Testis (tissue), 3 donors: ENCODE data around the gene FEM1A. TPM values are rescaled to one million over a fixed set of nuclear protein-coding genes. Genes with fewer than 3 reads are reported as not detected.
"Not testable (repeated sequence)": the region's sequence is repeated elsewhere in the genome, so short reads cannot be mapped to it uniquely, and the experiment has no call there.

Experiments
- DNase-seq: peaks from one replicate; pipeline ENCODE4 v3.0.0-alpha.2; 2019
- H3K27ac ChIP-seq, 2 donors: fragments of 200-600 bp; sonication (generic); one replicate each; pipeline ENCODE4 v1.5.1; 2019
- H3K27me3 ChIP-seq: fragments of 200-600 bp; sonication (generic); one replicate; pipeline ENCODE4 v1.5.1; 2019
- H3K36me3 ChIP-seq: fragments of 200-600 bp; sonication (generic); one replicate; pipeline ENCODE4 v1.5.1; 2017; ENCODE audit warnings: low read depth; ENCODE audit errors: missing control alignments
- H3K4me1 ChIP-seq: fragments of 200-600 bp; sonication (generic); one replicate; pipeline ENCODE4 v1.5.1; 2019
- H3K4me3 ChIP-seq, 2 donors: fragments of 200-600 bp; sonication (generic); one replicate each; pipeline ENCODE4 v1.5.1; 2017 to 2019
- H3K9me3 ChIP-seq: fragments of 200-600 bp; sonication (generic); one replicate; pipeline ENCODE4 v1.5.1; 2017
- CTCF ChIP-seq, 3 experiments: fragments of 450-650 bp in 2 of 3; fragments of 200-600 bp in 1 of 3; sonication (generic) in 1 of 3; IDR thresholded peaks; one replicate each; pipeline ENCODE4 v1.5.1; 2016 to 2019; ENCODE audit warnings: antibody characterized with exemption in 3 of 3, mild to moderate bottlenecking in 2 of 3, moderate library complexity in 1 of 3
- POLR2A ChIP-seq: fragments of 450-650 bp; IDR thresholded peaks from one replicate; pipeline ENCODE4 v1.6.1; 2017; ENCODE audit warnings: antibody characterized with exemption, mild to moderate bottlenecking, moderate library complexity
- WGBS, 2 donors: methylation state at CpG; one replicate each; pipeline ENCODE4 v1.1.5; 2018; 5-methylcytosine and 5-hydroxymethylcytosine counted together
- intact Hi-C: fragments of 100-400 bp; cut with DNase I; formaldehyde crosslinking; loops from one replicate; pipeline ENCODE4 v1.15.1; 2023; ENCODE audit warnings: low total_unique reads
- polyA plus RNA-seq: library from polyadenylated mRNA; stranded (reverse); fragments of 350-450 nt; fragmentation: Illumina TruSeq; extraction: RNeasy Lipid Tissue Mini Kit (QIAGEN cat#74804); gene quantifications from one replicate; pipeline ENCODE4 v1.2.3, GENCODE V29; 2014; ENCODE audit warnings: low read depth, low replicate concordance; ENCODE audit not compliant: insufficient read depth
- total RNA-seq, 2 donors: library from RNA; depleted of rRNA; stranded (reverse); fragments of >200 nt; gene quantifications; one replicate each; pipeline ENCODE4 v1.2.3, GENCODE V29; 2016

The FEM1A gene
- total and polyA plus RNA-seq, 3 donors from 2014 or later, result 7.5 to 15.8 (median 14.3) TPM

DNA sequence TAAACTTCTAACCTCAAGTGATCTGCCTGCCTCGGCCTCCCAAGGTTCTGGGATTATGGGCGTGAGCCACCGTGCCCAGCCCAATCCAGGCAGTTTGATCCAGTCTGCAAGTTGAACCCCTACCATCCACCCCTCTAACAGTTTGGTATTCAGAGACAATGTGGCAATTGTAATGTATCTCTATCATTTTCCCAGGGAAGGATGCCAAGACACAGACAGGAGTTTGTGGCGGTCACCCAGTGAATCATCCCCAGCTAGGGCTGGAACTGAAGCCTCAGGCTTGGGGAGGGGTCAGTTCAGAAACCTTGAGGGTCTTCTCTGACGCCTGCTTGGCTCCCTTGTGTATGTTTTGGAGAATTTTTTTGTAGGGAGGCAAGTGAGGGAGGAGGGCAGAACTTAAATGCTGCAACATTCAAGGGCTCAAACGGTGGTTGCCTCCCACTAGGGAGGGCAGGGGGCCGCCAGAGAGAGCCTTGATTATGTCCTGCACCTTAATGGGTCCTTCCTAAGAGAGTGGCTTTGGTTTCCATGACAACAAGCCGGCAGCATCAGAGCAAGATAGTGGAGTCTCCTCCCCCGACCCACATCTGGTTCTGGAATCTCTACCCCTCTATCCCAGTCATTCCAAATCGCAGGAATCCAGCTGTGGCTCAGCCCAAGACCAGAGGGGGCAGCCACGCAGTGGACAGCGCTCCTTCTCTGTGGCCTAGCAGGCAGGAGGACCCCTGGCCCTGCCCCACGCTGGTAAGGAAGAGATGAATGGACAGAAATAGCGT, 14.9 kb upstream of the FEM1A start:
- TF ChIP-seq CTCF (IDR thresholded peaks at IDR 0.05), result no peak
- no peak for TF ChIP-seq POLR2A
- no peak overlapping the region for H3K4me3 ChIP-seq
- no peaks in the 10 kb centered on the region for H3K36me3 ChIP-seq
- intact Hi-C loops, result no loop called here
- H3K9me3 ChIP-seq, result no peaks in the 10 kb centered on the region
- no peaks in the 10 kb centered on the region for H3K4me1 ChIP-seq
- no peaks in the 10 kb centered on the region for H3K27me3 ChIP-seq
- DNase-seq, result peak; percentile 52
- H3K27ac ChIP-seq, result no peak overlapping the region
- WGBS, 2 donors, result 36 to 45% methylated on average over 14 of the region's 14 CpGs

GRCh38 chr19:4778124-4778523, 13.4 kb upstream of the FEM1A start:
- not testable (repeated sequence) for DNase-seq, H3K27me3 ChIP-seq
- WGBS, 2 donors, result 88% methylated on average over 5 of the region's 5 CpGs

GRCh38 chr19:4780860-4781259, 10.7 kb upstream of the FEM1A start:
- no peak for TF ChIP-seq POLR2A
- no peak for TF ChIP-seq CTCF (IDR thresholded peaks at IDR 0.05)
- no peak for DNase-seq
- 75 to 88% methylated on average over 5 to 6 of the region's 6 CpGs for WGBS, 2 donors
- H3K27me3 ChIP-seq, result no peaks in the 10 kb centered on the region
- H3K9me3 ChIP-seq, result no peaks in the 10 kb centered on the region
- H3K27ac ChIP-seq, result no peak overlapping the region
- H3K36me3 ChIP-seq, result no peaks in the 10 kb centered on the region
- no peaks in the 10 kb centered on the region for H3K4me1 ChIP-seq
- intact Hi-C loops, result loop anchor here (10.0 kb wide), 1 partner anchor 46 kb away; no protein-coding TSS in a partner anchor
- H3K4me3 ChIP-seq, result no peak overlapping the region

More at GRCh38 chr19:4778124-4778523, 13.4 kb upstream of the FEM1A start:
- H3K27ac ChIP-seq, H3K4me3 ChIP-seq, H3K4me1 ChIP-seq, intact Hi-C loops, H3K9me3 ChIP-seq, H3K36me3 ChIP-seq: not testable (repeated sequence)

DNA sequence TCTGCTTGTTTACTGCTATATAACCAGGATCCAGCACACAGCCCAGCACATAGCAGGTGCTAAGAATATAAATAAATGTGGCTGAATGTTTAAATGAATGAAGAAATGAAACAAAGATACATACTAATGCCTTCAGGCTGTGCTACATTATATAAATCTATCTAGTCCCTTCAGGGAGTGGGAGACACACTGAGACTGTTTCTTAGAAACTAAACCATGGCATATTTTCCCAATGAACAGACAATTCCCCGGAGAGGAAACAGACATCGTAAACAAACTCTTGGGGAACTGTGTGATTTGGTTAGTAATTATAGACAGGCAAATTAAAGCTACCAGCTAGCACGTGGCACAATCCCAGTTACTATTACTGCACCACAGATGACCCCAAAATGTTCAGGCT, 9.7 kb upstream of the FEM1A start:
- intact Hi-C loops, result loop anchor here (10.0 kb wide), 1 partner anchor 47 kb away; no protein-coding TSS in a partner anchor
- DNase-seq, result no peak
- Histone ChIP-seq H3K4me3 (no peak overlapping the region), H3K36me3 (no peaks in the 10 kb centered on the region), H3K27me3 (no peaks in the 10 kb centered on the region), H3K27ac (no peak overlapping the region), H3K9me3 (no peaks in the 10 kb centered on the region), H3K4me1 (no peaks in the 10 kb centered on the region)
- 52 to 60% methylated on average over 3 of the region's 3 CpGs for WGBS, 2 donors
- TF ChIP-seq CTCF (IDR thresholded peaks at IDR 0.05) (no peak), POLR2A (no peak)

DNA sequence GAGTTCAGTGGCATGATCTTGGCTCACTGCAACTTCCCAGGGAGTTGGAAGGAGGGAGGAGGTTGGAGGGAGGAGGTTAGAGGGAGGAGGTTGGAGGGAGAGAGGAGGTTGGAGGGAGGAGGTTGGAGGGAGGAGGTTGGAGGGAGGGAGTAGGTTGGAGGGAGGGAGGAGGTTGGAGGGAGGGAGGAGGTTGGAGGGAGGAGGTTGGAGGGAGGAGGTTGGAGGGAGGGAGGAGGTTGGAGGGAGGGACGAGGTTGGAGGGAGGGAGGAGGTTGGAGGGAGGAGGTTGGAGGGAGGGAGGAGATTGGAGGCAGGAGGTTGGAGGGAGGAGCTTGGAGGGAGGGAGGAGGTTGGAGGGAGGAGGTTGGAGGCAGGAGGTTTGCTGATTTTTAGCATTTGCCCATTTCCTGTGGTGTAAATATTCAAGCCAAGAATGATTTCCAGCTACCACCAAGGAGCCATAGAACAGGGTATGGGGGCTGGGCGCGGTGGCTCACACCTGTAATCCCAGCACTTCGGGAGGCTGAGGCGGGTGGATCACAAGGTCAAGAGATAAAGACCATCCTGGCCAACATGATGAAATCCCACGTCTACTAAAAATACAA, 5.0 kb upstream of the FEM1A start:
- H3K4me3 ChIP-seq, H3K27me3 ChIP-seq, H3K27ac ChIP-seq, H3K36me3 ChIP-seq, H3K9me3 ChIP-seq, H3K4me1 ChIP-seq, DNase-seq: not testable (repeated sequence)
- WGBS, 2 donors, result 73% methylated on average over 5 to 6 of the region's 6 CpGs
- intact Hi-C loops, result loop anchor here (10.0 kb wide), 1 partner anchor 52 kb away; no protein-coding TSS in a partner anchor

DNA sequence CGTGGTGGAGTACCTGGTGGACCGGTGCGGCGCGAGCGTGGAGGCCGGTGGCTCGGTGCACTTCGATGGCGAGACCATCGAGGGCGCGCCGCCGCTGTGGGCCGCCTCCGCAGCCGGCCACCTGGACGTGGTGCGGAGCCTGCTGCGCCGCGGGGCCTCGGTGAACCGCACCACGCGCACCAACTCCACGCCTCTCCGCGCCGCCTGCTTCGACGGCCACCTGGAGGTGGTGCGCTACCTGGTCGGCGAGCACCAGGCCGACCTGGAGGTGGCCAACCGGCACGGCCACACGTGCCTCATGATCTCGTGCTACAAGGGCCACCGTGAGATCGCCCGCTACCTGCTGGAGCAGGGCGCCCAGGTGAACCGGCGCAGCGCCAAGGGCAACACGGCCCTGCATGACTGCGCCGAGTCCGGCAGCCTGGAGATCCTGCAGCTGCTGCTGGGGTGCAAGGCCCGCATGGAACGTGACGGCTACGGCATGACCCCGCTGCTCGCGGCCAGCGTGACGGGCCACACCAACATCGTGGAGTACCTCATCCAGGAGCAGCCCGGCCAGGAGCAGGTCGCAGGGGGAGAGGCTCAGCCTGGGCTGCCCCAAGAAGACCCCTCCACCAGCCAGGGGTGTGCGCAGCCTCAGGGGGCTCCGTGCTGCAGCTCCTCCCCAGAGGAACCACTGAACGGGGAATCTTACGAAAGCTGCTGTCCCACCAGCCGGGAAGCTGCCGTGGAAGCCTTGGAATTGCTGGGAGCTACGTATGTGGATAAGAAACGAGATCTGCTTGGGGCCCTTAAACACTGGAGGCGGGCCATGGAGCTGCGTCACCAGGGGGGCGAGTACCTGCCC, 708 bp downstream of the FEM1A start:
- DNase-seq, intact Hi-C loops: not testable (repeated sequence)

GRCh38 chr19:4792866-4793195, 1.3 kb downstream of the FEM1A start:
- DNase-seq, H3K36me3 ChIP-seq, H3K27me3 ChIP-seq, intact Hi-C loops, H3K27ac ChIP-seq, H3K4me1 ChIP-seq, H3K9me3 ChIP-seq: not testable (repeated sequence)
- H3K4me3 ChIP-seq, result peak overlapping the region in 1 of 2 donors; percentile 94
- WGBS, 2 donors, result 72 to 77% methylated on average over 24 of the region's 24 CpGs

More for the DNA sequence above, 708 bp downstream of the FEM1A start:
- peak overlapping the region; percentile 89 to 93 for H3K27ac ChIP-seq
- H3K4me3 ChIP-seq, result peak overlapping the region; percentile 94 to 98
- not testable (repeated sequence) for H3K4me1 ChIP-seq, H3K36me3 ChIP-seq, H3K9me3 ChIP-seq, H3K27me3 ChIP-seq
- WGBS, 2 donors, result 9 to 60% methylated on average over 1 to 47 of the region's 75 CpGs

DNA sequence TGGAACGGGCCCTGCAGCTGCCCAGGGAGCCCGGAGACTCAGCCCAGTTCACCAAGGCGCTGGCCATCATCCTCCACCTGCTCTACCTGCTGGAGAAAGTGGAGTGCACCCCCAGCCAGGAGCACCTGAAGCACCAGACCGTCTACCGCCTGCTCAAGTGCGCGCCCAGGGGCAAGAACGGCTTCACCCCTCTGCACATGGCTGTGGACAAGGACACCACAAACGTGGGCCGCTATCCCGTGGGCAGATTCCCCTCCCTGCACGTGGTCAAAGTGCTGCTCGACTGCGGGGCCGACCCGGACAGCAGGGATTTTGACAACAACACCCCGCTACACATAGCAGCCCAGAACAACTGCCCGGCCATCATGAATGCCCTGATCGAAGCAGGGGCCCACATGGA, 1.7 kb downstream of the FEM1A start:
- H3K27me3 ChIP-seq, intact Hi-C loops: not testable (repeated sequence)
- WGBS, 2 donors, result 48 to 68% methylated on average over 6 to 19 of the region's 19 CpGs

More for the DNA sequence above, 1.7 kb downstream of the FEM1A start:
- not testable (repeated sequence) for H3K9me3 ChIP-seq, H3K4me3 ChIP-seq, H3K4me1 ChIP-seq, H3K36me3 ChIP-seq, H3K27ac ChIP-seq, DNase-seq
